A549 (cell line): Measurements from ENCODE around the gene TNIK. TPM values are rescaled to one million over a fixed set of nuclear protein-coding genes. Genes with fewer than 3 reads are reported as not detected.

Experiments used
- ATAC-seq, 2 experiments: fragments of 200-7000 bp in 1 of 2; fragments of >200 bp in 1 of 2; cut with Nextera tagmentation in 1 of 2; cut with Tn5 transposase in 1 of 2; 3 replicates each; pipeline versions ENCODE4 v1.8.0 to v1.9.1; 2018 to 2020; ENCODE audit warnings: mild to moderate bottlenecking in 1 of 2, moderate library complexity in 1 of 2
- CTCF ChIA-PET: fragments of 300-600 bp; sonication (Branson Sonifier 250); formaldehyde crosslinking; extraction: SDS; loops from one replicate; lab custom pipeline; 2021; ENCODE audit warnings: antibody characterized with exemption, inconsistent platforms; lab: Yijun Ruan, JAX
- POLR2A ChIA-PET: fragments of 350-600 bp; formaldehyde crosslinking; extraction: SDS; loops from one replicate; lab custom pipeline; 2021; ENCODE audit warnings: antibody characterized with exemption, inconsistent platforms; lab: Yijun Ruan, JAX
- DNase-seq, 2 experiments: peaks; one replicate each; pipeline versions ENCODE4 v3.0.0 to v3.0.0-alpha.2; 2011 to 2016; ENCODE audit warnings: low read depth in 1 of 2, low spot score in 1 of 2
- FAIRE-seq: peaks from 2 replicates; lab custom pipeline; 2011; peaks lifted over from hg19 to GRCh38; lab: Jason Lieb, UNC
- H3K27ac ChIP-seq, 2 experiments: fragments of >200 bp; sonication (Bioruptor Twin); formaldehyde crosslinking; 3 replicates each; pipeline ENCODE4 v1.5.1; 2016 to 2017
- H3K4me1 ChIP-seq: fragments of >200 bp; sonication (Bioruptor Twin); formaldehyde crosslinking; 3 replicates; pipeline ENCODE4 v1.6.1; 2016
- H3K4me2 ChIP-seq: fragments of >200 bp; sonication (Bioruptor Twin); formaldehyde crosslinking; 3 replicates; pipeline ENCODE4 v1.6.1; 2016
- H3K4me3 ChIP-seq: fragments of >200 bp; sonication (Bioruptor Twin); formaldehyde crosslinking; 3 replicates; pipeline ENCODE4 v1.5.1; 2016
- H3K9me3 ChIP-seq: fragments of >200 bp; sonication (Bioruptor Twin); formaldehyde crosslinking; 3 replicates; pipeline ENCODE4 v1.6.1; 2016
- CEBPB ChIP-seq, 2 experiments: fragments of >200 bp in 1 of 2; sonication (Bioruptor Twin) in 1 of 2; formaldehyde crosslinking in 1 of 2; IDR thresholded peaks; 2 replicates each; pipeline ENCODE4 v1.6.1; 2012 to 2016
- CHD2 ChIP-seq: fragments of 150-350 bp; IDR thresholded peaks from 2 replicates; pipeline ENCODE4 v1.6.1; 2014; ENCODE audit warnings: low read length; ENCODE audit not compliant: partially characterized antibody
- CHD4 ChIP-seq: fragments of 200-600 bp; sonication (generic); IDR thresholded peaks from 2 replicates; pipeline ENCODE4 v1.6.1; 2016; ENCODE audit warnings: antibody characterized with exemption, mild to moderate bottlenecking, borderline replicate concordance
- CTCF ChIP-seq: fragments of >200 bp; sonication (Bioruptor Twin); formaldehyde crosslinking; IDR thresholded peaks from 3 replicates; pipeline ENCODE4 v1.5.1; 2016
- FOSB ChIP-seq: fragments of 250-450 bp; sonication (Bioruptor Pico); IDR thresholded peaks from 2 replicates; pipeline ENCODE4 v1.5.0; 2020; ENCODE audit warnings: mild to moderate bottlenecking, moderate library complexity
- HEYL ChIP-seq: fragments of 250-450 bp; sonication (Bioruptor Pico); IDR thresholded peaks from 2 replicates; pipeline ENCODE4 v1.8.0; 2021; ENCODE audit warnings: mild to moderate bottlenecking, moderate library complexity
- HOXB5 ChIP-seq: fragments of 250-450 bp; sonication (Bioruptor Pico); IDR thresholded peaks from 2 replicates; pipeline ENCODE4 v1.5.0; 2020; ENCODE audit warnings: mild to moderate bottlenecking, moderate library complexity
- JUNB ChIP-seq: fragments of >200 bp; sonication (Bioruptor Twin); formaldehyde crosslinking; IDR thresholded peaks from 2 replicates; pipeline ENCODE4 v1.6.1; 2016
- KDM1A ChIP-seq: fragments of 200-600 bp; sonication (generic); IDR thresholded peaks from 2 replicates; pipeline ENCODE4 v1.6.1; 2016; ENCODE audit warnings: low read depth, mild to moderate bottlenecking
- KDM5A ChIP-seq: fragments of 200-600 bp; sonication (generic); IDR thresholded peaks from 2 replicates; pipeline ENCODE4 v1.6.1; 2016; ENCODE audit warnings: antibody characterized with exemption, mild to moderate bottlenecking
- MAFK ChIP-seq: fragments of 450-650 bp; IDR thresholded peaks from 2 replicates; pipeline ENCODE4 v1.6.1; 2014; ENCODE audit not compliant: partially characterized antibody
- MAX ChIP-seq: IDR thresholded peaks from 2 replicates; pipeline ENCODE4 v1.6.1; 2012
- NPAS2 ChIP-seq: fragments of 250-450 bp; sonication (Bioruptor Pico); IDR thresholded peaks from 2 replicates; pipeline ENCODE4 v1.8.0; 2022; ENCODE audit warnings: mild to moderate bottlenecking, moderate library complexity, borderline replicate concordance
- POLR2A ChIP-seq: IDR thresholded peaks from 2 replicates; pipeline ENCODE4 v1.6.1; 2012; ENCODE audit warnings: mild to moderate bottlenecking, low read length
- POLR2AphosphoS2 ChIP-seq: conservative IDR thresholded peaks from 2 replicates; pipeline ENCODE4 v1.6.1; 2012; ENCODE audit warnings: low read length, improper control_type of control experiment, inconsistent platforms
- RARB ChIP-seq: fragments of 250-450 bp; sonication (Bioruptor Pico); IDR thresholded peaks from 2 replicates; pipeline ENCODE4 v1.8.0; 2021; ENCODE audit warnings: mild to moderate bottlenecking, moderate library complexity
- RCOR1 ChIP-seq: fragments of 150-350 bp; IDR thresholded peaks from 2 replicates; pipeline ENCODE4 v1.6.1; 2014; ENCODE audit warnings: antibody characterized with exemption, low read length, low read depth
- SMC3 ChIP-seq: fragments of >200 bp; sonication (Bioruptor Twin); formaldehyde crosslinking; IDR thresholded peaks from 3 replicates; pipeline ENCODE4 v1.6.1; 2018; ENCODE audit warnings: inconsistent platforms
- TFCP2L1 ChIP-seq: fragments of 250-450 bp; sonication (Bioruptor Pico); IDR thresholded peaks from 2 replicates; pipeline ENCODE4 v1.5.0; 2021; ENCODE audit warnings: mild to moderate bottlenecking
- ZFP36 ChIP-seq: fragments of 450-650 bp; IDR thresholded peaks from 2 replicates; pipeline ENCODE4 v1.6.1; 2014; ENCODE audit warnings: borderline replicate concordance; ENCODE audit not compliant: partially characterized antibody
- ZSCAN20 ChIP-seq: fragments of 250-450 bp; sonication (Bioruptor Pico); IDR thresholded peaks from 2 replicates; pipeline ENCODE4 v1.8.0; 2022; ENCODE audit warnings: mild to moderate bottlenecking, moderate library complexity
- WGBS: methylation state at CpG from one replicate; pipeline ENCODE4 v1.1.6; 2017; ENCODE audit errors: missing lambda C conversion rate; 5-methylcytosine and 5-hydroxymethylcytosine counted together
- polyA plus RNA-seq, 4 experiments: library from polyadenylated mRNA; depleted of rRNA in 3 of 4; stranded (reverse); fragments of >200 nt; fragmentation: RNase III in 1 of 4; extraction: RNeasy Plus Mini Kit Qiagen cat#74134 plus additional on column Dnase treatment in 1 of 4; gene quantifications; 2 replicates in 3 of 4; 3 replicates in 1 of 4; pipeline ENCODE4 v1.2.3, GENCODE V29; 2011 to 2017
- TF ChIP-seq, protein P1 (sequence below): fragments of >200 bp; sonication (Bioruptor Twin); formaldehyde crosslinking; IDR thresholded peaks from 2 replicates; pipeline ENCODE4 v1.6.1; 2016
- TF ChIP-seq, protein P2 (sequence below): fragments of 150-350 bp; IDR thresholded peaks from 2 replicates; pipeline ENCODE4 v1.6.1; 2014; ENCODE audit warnings: low read depth, mild to moderate bottlenecking, low read length
- TF ChIP-seq, protein P3 (sequence below): fragments of 200-600 bp; sonication (generic); IDR thresholded peaks from 2 replicates; pipeline ENCODE4 v1.6.1; 2016; ENCODE audit warnings: antibody characterized with exemption, mild to moderate bottlenecking, moderate library complexity
- TF ChIP-seq, protein P4 (sequence below): IDR thresholded peaks from 2 replicates; pipeline ENCODE4 v1.6.1; 2012; ENCODE audit warnings: low read depth, borderline replicate concordance

Gene TNIK
- polyA plus RNA-seq, 2 of the 4 experiments (the other 2 are of a cell fraction), result 1.6 to 1.8 TPM

DNA sequence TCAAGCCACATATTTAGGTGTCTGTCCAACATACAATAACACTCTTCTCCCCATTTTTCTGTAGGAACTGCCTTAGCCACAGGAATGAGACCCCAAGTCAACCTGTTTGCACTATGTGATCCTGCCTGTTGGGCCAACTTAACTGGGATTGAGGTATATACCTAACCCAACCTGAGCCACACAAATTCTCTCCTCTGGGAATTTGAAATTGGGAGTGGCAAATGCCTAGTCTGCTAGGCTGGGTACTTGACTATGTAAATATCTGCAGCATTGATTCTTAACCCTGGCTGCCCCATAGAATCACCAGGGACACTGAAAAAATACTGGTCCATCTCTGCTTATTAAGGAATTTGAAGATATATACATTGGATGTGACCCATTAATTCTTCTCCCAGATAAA is 35.2 kb upstream of the TNIK start:
- ATAC-seq (no peak), DNase-seq (no peak), FAIRE-seq (no peak)
- ChIA-PET CTCF (no interaction called here), POLR2A (no interaction called here)
- Histone ChIP-seq H3K4me3 (no peak overlapping the region), H3K4me2 (no peak overlapping the region), H3K9me3 (no peaks in the 10 kb centered on the region), H3K27ac (no peak overlapping the region), H3K4me1 (no peaks in the 10 kb centered on the region)
- no peak for TF ChIP-seq RCOR1
- no peak for TF ChIP-seq HEYL
- TF ChIP-seq MAX, result no peak
- TF ChIP-seq, protein P1, sequence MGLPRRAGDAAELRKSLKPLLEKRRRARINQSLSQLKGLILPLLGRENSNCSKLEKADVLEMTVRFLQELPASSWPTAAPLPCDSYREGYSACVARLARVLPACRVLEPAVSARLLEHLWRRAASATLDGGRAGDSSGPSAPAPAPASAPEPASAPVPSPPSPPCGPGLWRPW, result no peak
- TF ChIP-seq, protein P2, sequence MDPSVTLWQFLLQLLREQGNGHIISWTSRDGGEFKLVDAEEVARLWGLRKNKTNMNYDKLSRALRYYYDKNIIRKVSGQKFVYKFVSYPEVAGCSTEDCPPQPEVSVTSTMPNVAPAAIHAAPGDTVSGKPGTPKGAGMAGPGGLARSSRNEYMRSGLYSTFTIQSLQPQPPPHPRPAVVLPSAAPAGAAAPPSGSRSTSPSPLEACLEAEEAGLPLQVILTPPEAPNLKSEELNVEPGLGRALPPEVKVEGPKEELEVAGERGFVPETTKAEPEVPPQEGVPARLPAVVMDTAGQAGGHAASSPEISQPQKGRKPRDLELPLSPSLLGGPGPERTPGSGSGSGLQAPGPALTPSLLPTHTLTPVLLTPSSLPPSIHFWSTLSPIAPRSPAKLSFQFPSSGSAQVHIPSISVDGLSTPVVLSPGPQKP, result no peak
- TF ChIP-seq TFCP2L1 (CRISPR knock-in tag), result no peak
- TF ChIP-seq POLR2A, result no peak
- no peak for TF ChIP-seq FOSB (CRISPR knock-in tag)
- TF ChIP-seq ZFP36, result no peak
- TF ChIP-seq KDM1A, result no peak
- TF ChIP-seq JUNB, result no peak
- TF ChIP-seq KDM5A, result no peak
- TF ChIP-seq, all 56 proteins: peak for 0

DNA sequence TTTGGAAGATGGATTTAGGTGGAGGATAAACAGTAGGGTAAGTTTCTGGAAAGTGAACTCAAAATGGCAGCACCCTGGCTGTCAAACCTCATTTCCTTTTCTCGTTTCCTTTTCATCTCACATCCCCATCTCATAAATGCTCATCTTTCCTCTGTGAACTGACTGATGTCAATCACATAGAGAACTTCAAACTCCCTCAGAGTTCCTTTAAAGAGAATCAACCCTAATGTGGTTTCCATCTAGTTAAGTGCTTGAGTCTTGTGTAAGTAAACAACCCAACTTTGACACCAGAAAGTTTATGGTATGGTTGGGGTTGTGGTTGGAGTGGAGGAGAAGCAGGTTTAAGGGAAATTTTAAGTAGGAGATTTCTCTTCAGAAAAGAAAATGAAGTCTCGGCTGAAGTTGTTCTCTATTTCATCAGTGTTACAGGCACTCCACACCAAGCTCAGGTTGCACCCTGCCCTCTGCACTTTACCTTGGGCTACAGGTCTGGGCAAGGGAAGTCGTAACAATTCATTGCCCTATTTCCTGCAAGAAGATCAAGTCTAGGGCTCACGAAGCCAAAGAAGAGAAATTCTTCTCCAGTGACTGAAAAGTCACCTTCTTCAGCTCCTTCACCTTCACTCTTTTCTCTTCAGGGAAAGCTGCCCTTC is 34.4 kb upstream of the TNIK start:
- no peaks in the 10 kb centered on the region for H3K4me1 ChIP-seq
- no peak for ATAC-seq
- no peak overlapping the region for H3K4me3 ChIP-seq
- no peak for TF ChIP-seq CHD4
- TF ChIP-seq POLR2AphosphoS2, result no peak
- no peak for TF ChIP-seq NPAS2 (CRISPR knock-in tag)
- TF ChIP-seq, protein P3, sequence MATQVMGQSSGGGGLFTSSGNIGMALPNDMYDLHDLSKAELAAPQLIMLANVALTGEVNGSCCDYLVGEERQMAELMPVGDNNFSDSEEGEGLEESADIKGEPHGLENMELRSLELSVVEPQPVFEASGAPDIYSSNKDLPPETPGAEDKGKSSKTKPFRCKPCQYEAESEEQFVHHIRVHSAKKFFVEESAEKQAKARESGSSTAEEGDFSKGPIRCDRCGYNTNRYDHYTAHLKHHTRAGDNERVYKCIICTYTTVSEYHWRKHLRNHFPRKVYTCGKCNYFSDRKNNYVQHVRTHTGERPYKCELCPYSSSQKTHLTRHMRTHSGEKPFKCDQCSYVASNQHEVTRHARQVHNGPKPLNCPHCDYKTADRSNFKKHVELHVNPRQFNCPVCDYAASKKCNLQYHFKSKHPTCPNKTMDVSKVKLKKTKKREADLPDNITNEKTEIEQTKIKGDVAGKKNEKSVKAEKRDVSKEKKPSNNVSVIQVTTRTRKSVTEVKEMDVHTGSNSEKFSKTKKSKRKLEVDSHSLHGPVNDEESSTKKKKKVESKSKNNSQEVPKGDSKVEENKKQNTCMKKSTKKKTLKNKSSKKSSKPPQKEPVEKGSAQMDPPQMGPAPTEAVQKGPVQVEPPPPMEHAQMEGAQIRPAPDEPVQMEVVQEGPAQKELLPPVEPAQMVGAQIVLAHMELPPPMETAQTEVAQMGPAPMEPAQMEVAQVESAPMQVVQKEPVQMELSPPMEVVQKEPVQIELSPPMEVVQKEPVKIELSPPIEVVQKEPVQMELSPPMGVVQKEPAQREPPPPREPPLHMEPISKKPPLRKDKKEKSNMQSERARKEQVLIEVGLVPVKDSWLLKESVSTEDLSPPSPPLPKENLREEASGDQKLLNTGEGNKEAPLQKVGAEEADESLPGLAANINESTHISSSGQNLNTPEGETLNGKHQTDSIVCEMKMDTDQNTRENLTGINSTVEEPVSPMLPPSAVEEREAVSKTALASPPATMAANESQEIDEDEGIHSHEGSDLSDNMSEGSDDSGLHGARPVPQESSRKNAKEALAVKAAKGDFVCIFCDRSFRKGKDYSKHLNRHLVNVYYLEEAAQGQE, result no peak
- TF ChIP-seq MAFK, result no peak
- TF ChIP-seq RARB (CRISPR knock-in tag), result no peak
- no peak for TF ChIP-seq SMC3
- TF ChIP-seq CEBPB (IDR thresholded peaks at IDR 0.05), result no peak
- TF ChIP-seq CHD2, result no peak
- TF ChIP-seq, protein P4, sequence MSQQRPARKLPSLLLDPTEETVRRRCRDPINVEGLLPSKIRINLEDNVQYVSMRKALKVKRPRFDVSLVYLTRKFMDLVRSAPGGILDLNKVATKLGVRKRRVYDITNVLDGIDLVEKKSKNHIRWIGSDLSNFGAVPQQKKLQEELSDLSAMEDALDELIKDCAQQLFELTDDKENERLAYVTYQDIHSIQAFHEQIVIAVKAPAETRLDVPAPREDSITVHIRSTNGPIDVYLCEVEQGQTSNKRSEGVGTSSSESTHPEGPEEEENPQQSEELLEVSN, result no peak
- no peak for TF ChIP-seq FOSB (CRISPR knock-in tag)
- no peak for TF ChIP-seq HOXB5 (CRISPR knock-in tag)
- no peak for TF ChIP-seq ZSCAN20 (CRISPR knock-in tag)
- TF ChIP-seq CTCF, result no peak
- TF ChIP-seq, all 56 proteins: peak for 0
- DNase-seq, result no peak
- Histone ChIP-seq H3K4me2 (no peak overlapping the region), H3K9me3 (no peaks in the 10 kb centered on the region), H3K27ac (no peak overlapping the region)
- ChIA-PET CTCF (no interaction called here), POLR2A (no interaction called here)
- no peak for FAIRE-seq
- 58% methylated on average over 4 of the region's 4 CpGs for WGBS
